NCI-H1417 (cell line): ENCODE results near the gene USP7.

Source experiments
- DNase-seq, 3 experiments: peaks; one replicate each; lab custom pipeline; 2025; lab: John Stamatoyannopoulos, UW

Gene USP7

DNA sequence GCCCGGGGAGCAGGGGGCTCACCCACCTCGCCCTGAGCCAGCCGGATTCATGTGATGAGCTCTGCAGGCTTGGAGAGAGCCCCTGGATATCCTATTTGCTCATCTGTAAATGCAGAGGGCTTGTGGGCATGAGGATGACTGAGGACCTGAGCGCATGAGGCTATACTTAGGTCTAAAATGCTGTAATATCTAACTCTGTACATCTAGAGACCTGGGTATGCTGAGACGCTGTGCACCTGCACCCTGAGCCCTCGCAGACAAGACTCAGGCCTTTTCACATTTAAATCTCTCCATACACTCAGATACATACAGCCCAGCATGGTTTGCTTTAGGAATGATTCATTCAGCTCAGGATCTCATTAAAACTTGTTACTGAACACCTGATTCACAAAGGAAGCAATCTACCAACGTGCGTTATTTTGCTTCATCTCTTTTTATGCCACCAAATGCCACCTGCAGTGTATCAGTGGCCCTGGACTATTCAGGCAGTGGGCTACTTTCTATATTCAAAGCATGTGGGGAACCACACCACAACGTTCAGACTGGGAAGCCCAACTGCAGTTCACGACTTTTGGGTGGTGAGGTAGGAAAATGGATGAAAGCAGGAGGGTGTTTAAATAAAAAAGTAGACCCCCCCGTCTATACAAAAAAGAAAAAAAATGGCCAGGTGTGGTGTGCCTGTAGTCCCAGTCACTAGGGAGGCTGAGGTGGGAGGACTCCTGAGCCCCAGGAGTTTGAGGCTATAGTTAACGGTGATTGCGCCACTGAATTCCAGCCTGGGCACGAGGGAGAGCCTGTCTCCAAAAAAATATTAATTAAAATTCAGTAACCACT is 12.0 kb downstream of the USP7 start:
- DNase-seq = no peak

DNA sequence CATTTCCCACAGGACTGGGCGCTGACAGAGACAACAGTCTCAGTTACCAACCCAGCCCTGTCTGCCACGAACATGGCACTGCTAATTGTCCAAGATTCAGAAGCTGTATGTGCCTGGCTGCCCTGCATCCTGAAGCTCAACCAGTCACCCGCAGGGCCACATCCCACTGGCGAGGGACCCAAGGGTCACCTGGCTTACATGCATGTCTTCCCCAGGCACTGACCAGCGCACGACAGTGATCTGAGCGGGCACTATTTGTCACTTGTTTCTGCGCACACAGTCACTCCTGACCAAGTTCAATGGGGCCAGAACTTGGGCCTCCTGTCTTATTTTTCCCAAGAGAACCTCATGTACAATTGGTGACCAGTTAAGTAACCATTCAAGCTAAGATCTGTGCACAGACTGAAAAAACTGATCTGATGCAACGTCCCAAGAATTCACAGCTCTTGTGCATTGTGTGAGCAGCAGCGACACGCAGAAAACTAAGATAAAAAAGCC is 13.1 kb downstream of the USP7 start:
- no peak for DNase-seq

- no peak for DNase-seq
Observed at GRCh38 chr16:8949536-8950418, 13.9 kb downstream of the USP7 start.

- no peak for DNase-seq
Observed at GRCh38 chr16:8948831-8949230, 14.9 kb downstream of the USP7 start.

GRCh38 chr16:8948069-8948593 is 15.6 kb downstream of the USP7 start:
- no peak for DNase-seq

GRCh38 chr16:8946544-8946943 is 17.2 kb downstream of the USP7 start:
- DNase-seq = no peak

GRCh38 chr16:8945626-8946296 is 17.9 kb downstream of the USP7 start:
- no peak for DNase-seq

DNA sequence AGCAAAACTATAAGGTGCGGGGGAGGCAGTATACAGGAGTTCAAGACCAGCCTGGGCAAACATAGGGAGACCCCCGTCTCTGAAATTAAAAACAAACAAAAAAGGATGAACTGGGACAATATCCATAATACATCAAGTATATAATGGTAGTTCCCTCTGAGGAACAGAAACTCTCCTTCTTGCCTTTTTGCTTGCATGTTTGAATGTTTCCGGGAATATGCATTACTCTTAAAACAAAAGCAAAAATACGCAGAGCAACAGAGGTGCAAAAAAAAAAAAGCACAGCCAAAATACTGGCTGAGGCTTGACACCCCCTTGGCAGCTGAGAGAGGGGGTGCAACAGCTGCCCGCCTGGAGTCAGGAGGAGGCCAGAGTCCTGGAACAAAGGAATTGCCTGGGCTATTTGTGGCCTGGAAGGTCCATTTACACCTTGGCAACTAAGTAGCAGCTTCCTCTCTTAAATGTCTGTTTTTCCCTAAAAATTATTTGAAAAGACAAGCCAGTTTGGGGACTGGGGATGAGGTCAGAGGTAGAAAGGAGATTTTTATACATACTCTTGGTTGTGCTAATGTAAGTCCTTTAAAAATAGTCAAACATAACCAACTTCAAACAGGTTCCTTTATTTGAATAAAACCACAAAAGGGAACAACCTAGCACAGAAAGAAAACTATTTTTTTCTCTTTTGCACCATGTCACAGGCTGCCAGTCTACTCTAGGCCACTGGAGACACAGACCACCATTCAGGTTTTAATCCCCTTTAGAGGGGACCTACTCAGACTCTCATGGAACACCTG is 19.5 kb downstream of the USP7 start:
- DNase-seq = no peak

GRCh38 chr16:8943001-8943763 is 20.5 kb downstream of the USP7 start:
- no peak for DNase-seq

GRCh38 chr16:8941718-8942344 is 21.9 kb downstream of the USP7 start:
- no peak for DNase-seq

DNA sequence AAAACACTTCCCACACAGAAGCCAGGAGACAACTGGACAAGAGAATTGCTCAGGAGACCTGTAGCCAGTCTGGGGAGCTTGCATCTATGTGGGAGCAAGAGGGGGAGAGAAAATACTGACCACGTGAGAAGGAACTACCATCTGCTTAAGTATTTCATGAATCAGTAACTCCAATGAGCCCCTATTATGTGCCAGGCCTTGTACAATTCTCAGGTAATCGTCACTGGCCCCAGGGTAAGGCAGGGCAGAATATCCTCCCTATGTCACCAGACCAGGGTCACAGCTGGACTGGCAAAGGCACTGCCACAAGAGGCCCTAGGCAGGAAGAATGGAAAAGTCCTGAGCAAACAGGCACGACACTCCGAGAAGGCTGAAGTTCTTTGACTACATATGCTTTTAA is 25.9 kb downstream of the USP7 start:
- no peak for DNase-seq

DNA sequence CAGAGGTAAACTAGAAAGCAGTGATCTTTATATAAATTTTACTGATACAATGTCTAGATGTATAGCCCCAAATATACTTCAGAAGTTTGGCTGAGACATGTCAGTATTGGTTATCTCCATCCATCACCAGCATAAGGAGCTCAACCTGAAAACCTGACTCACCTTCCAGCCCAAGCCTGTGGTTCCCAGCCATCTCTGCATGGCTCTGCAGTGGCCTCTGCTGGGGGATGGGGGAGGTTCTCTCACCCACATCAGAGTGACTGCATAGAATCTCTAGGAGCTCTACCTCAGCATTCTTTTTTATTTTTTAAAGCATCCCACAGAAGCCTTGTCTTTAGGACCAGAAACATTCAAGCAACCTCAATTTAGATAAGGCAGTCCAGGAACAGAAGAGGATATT is 27.3 kb downstream of the USP7 start:
- peak; percentile 7 to 43 (median 31) for DNase-seq

DNA sequence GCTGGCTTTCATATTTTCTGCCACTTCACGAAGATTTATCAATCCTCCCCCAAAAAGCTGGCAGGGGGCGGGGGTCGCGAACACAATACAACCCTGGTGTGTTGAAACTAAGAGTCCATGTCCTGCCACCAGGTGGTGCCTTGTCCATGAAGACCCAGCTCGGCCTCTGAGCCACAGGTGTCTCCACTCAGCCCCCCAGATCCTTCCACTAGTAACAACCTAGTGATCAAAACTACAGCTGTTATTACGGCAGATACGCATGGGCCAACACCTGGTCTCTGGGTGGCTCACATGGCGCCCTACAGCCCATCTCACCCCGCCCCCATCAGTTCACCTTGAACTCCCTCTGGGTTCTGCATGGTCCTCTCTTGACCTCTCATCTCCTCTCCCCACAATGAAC is 27.7 kb downstream of the USP7 start:
- DNase-seq = peak in 1 of 3 experiments; percentile 31

DNA sequence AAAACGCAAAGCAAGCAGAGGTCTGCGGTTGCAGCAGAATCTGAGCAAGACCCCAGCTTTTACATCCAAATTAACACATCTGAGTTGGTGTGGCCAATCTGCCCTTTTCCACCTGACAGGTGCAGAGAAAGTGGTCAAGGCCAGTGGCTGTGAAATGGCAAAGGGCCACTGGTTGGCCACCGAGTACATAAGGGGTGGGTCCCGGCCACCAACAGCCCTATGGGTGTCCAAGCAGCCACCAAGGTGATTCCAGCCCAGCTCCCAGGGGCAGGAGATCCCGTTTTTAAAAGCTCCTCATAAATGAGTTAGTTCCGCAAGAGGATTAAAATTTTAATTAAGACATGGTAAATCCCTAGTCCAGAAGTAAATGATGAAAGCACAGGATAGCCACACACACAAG is 29.1 kb downstream of the USP7 start:
- DNase-seq = no peak

DNA sequence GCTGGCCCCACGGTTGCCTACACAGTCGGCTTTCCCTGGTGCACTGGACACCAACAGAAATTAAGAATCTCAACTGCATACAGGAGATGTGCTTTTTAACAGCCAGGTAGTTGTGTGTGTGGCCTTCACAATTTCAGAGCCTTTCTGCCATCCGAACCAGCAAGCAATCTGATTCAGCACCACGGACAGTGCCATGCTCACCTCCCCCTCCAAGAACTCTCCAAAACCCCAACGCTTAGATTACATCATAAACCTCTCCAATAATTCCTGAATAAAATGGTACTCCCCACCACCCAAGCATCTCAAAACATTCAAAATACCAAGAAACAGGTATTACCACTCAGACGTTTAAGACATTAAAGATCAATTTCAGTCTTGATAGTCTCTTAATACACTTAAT is 31.8 kb downstream of the USP7 start:
- no peak for DNase-seq

DNA sequence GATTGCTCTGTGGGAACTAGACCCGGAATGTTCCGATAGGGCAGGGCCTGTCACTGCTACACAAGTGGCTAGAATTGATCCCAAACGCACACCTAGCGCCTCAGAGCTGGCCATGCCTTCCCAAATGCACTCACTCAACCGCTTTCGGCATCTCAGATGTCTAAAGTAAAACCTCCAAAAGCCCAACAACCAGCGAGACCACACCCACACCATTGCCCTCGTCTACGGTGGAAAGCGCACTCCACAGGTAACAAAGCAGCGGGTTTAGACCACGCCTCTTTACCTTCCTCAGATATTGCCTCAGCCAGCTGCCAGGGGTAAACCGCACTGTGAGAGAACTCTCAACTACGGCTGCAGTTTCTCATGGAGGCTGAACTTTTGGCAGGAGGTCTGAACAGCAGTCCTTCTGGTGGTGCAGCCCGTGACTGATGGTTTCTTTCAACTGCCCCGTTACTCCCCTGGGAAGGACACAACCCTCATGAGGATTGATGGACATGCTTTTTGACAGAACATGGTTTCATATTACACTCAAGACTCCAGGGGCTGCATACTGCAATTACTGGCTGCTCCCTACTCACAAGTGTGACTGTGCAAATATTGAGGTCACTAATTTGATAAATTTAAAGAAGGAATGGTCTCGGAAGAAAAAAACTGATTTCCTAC is 34.5 kb downstream of the USP7 start:
- peak in 2 of 3 experiments; percentile 51 to 98 for DNase-seq

DNA sequence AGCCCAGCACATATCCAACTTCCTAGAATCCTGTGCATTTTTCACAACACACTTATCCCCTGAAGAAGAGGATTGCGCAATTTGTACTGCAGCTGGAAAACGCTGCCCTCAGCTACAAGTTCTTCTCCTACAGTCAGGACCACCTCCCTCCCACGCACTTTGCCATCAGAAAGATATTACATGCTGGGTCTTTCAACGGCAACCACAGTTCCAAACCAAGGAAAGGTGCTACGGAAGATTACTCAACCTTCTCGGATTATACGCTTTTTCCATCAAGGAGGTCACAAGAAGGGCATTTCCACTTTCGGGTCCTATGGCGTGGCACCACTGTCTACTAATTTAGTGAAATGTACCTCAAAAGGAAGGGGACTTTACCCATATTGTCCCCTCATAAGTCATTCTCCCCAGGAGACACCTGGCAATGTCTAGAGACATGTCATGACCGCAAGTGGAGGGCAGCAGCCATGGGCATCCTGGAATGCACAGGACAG is 35.2 kb downstream of the USP7 start:
- DNase-seq = no peak

- no peak for DNase-seq
Observed at GRCh38 chr16:8926827-8927226, 36.9 kb downstream of the USP7 start.

GRCh38 chr16:8925455-8925854 is 38.3 kb downstream of the USP7 start:
- DNase-seq = no peak
